Measurements from ENCODE around the gene PATJ. TPM values are rescaled to one million over a fixed set of nuclear protein-coding genes. Genes with fewer than 3 reads are reported as not detected.

Gene PATJ
- total RNA-seq, 1 experiment from 2014 or later, result 47.3 TPM

GRCh38 chr1:61941794-61942193 is 199.5 kb downstream of the PATJ start:
- H2BK20ac ChIP-seq (ENCODE audit: low read depth, low read length, poor library complexity, severe bottlenecking), result no peak overlapping the region
- H2BK12ac ChIP-seq (ENCODE audit: insufficient read length, low read depth, low read length), result no peak overlapping the region
- no peaks in the 10 kb centered on the region; the same call in 1 of the 2 replicates for H3K27me3 Mint-ChIP-seq (ENCODE audit: low read depth)
- H3K79me2 ChIP-seq (ENCODE audit: insufficient read depth, low read length), result no peaks in the 10 kb centered on the region
- no peak overlapping the region for H3K14ac ChIP-seq (ENCODE audit: insufficient read depth, low read length)
- DNase-seq, result no peak
- H3K4me3 Mint-ChIP-seq, result no peak overlapping the region
- H4K5ac ChIP-seq (ENCODE audit: insufficient read length, low read depth, low read length), result no peak overlapping the region
- no peak for TF ChIP-seq CTCF (conservative IDR thresholded peaks at IDR 0.05)
- no peak overlapping the region for H2BK120ac ChIP-seq (ENCODE audit: low read depth, low read length, poor library complexity, severe bottlenecking)
- H2AK5ac ChIP-seq (ENCODE audit: insufficient read length, low read length), result no peak overlapping the region
- H3K9me3 ChIP-seq (ENCODE audit: control insufficient read depth, low read depth, low read length), result no peaks in the 10 kb centered on the region
- no peak overlapping the region for H2AFZ ChIP-seq (ENCODE audit: low read length)
- no peak overlapping the region for H3K27ac Mint-ChIP-seq
- no peaks in the 10 kb centered on the region for H3K79me1 ChIP-seq (ENCODE audit: insufficient read depth, low read depth, low read length, poor library complexity, severe bottlenecking)
- H4K20me1 ChIP-seq (ENCODE audit: control insufficient read depth, insufficient read depth, insufficient read length), result no peaks in the 10 kb centered on the region
- H3T11ph ChIP-seq (ENCODE audit: low read length), result no peak overlapping the region
- no peak overlapping the region for H4K8ac ChIP-seq (replicated peaks; ENCODE audit: insufficient read length, low read depth, low read length)
- H3K4me1 ChIP-seq (ENCODE audit: insufficient read depth, low read length), result no peaks in the 10 kb centered on the region
- H3K4me1 Mint-ChIP-seq, result no peaks in the 10 kb centered on the region
- H3K9ac ChIP-seq (ENCODE audit: extremely low read depth, insufficient read length, low read length), result no peak overlapping the region
- H3K56ac ChIP-seq (ENCODE audit: insufficient read length, low read depth, low read length), result no peak overlapping the region
- H3K23ac ChIP-seq (ENCODE audit: insufficient read length, low read depth, low read length), result no peak overlapping the region
- H2BK5ac ChIP-seq (ENCODE audit: insufficient read length, low read length), result no peak overlapping the region
- H2BK15ac ChIP-seq (ENCODE audit: low read depth, low read length), result no peak overlapping the region
- no peak overlapping the region for H4K91ac ChIP-seq (ENCODE audit: insufficient read length, low read depth, low read length)
- H3K4ac ChIP-seq (ENCODE audit: low read depth, low read length), result no peak overlapping the region
- H3K36me3 Mint-ChIP-seq (ENCODE audit: insufficient read depth in 1 of 3, low read depth in 3 of 3), result peaks cover 28 to 33% (median 32%) of the 10 kb centered on the region in 3 experiments
- H3K4me2 ChIP-seq (ENCODE audit: insufficient read depth, insufficient read length, low read length), result no peak overlapping the region
- H3K18ac ChIP-seq (ENCODE audit: insufficient read length, low read depth, low read length), result no peak overlapping the region
- peaks cover 17 to 19% of the 10 kb centered on the region in 2 experiments for H3K9me3 Mint-ChIP-seq
- H3K23me2 ChIP-seq (ENCODE audit: insufficient read length, low read depth, low read length, poor library complexity, severe bottlenecking), result no peaks in the 10 kb centered on the region
- H3K27me3 ChIP-seq (ENCODE audit: insufficient read depth, low read length), result no peaks in the 10 kb centered on the region
- no peak overlapping the region for H3K27ac ChIP-seq (ENCODE audit: insufficient read length, low read depth, low read length)

All from H9 (cell line).